Activated CD4-positive, alpha-beta T cell treated with anti-CD3 and anti-CD28 coated beads for 48 hours (primary cell): Measurements from ENCODE around the gene TCOF1.

Experiments used
- DNase-seq: peaks from one replicate; pipeline ENCODE4 v3.0.0-alpha.2; 2020

Gene TCOF1

DNA sequence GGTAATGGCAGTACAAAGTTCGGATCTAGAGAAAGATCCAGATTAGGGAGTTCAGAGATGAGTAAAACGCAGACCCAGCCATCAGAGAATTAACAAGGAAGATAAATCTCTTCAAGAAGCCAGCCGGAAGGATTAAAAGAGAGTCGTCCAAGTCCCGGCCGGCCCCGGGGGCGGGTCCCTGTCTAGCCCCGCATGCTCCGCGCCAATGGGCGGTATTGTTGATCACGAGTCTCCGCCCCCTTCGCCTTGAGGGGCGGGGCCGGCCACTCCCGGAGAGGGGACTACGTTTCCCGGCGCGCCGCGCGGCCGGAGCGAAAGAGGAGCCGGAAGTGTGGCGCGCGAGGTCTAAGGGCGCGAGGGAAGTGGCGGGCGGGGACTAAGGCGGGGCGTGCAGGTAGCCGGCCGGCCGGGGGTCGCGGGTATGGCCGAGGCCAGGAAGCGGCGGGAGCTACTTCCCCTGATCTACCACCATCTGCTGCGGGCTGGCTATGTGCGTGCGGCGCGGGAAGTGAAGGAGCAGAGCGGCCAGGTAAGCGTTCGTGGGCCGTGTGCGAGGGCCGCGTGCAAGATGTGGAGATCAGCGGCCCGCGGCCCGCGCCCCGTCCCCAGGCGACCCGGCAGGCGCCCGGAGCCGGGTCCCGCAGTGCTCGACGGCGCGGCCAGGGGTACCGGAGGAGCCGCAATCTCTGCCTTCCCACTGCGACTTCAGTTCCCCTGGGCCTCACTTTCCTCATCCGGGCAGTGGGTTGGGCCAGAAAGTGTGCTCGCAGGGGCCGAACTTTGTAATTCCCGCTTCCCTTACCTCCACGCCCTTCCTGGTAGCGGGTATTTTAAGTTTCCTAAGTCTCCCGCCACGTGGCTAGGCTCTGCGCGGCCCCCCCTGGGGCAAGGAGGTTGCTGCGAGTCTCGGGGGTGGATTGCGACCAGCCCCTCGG lies at the start of gene TCOF1:
Gene TCOF1, plus strand, starts transcription at position 372 of the 935 bp plus-strand sequence. Its CDS starts 50 bp downstream, at position 422.
- peak; percentile 99 for DNase-seq

GRCh38 chr5:150309101-150309885 lies 48.2 kb upstream of the TCOF1 start:
- DNase-seq: no peak

GRCh38 chr5:150309886-150310239 lies 47.6 kb upstream of the TCOF1 start:
- no peak for DNase-seq

DNA sequence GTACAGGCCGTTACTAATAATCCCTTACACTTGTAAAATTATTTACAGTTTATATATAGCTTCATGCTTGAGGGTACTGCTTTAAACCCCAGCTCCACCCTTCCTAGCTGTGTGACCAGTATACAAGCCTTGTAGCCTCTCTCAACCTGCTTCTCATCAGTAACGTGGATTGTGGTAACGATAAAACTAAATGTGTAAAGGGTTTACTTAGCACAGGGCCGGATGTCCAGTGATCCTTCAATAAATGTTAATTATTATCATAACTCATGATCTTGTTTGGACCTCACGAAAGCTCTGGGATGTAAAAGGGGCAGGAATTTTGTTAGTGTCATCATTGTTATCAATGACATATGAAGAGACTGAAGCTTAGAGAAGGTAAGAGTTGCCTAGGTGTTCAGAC lies 47.3 kb upstream of the TCOF1 start:
- DNase-seq: no peak

- DNase-seq: no peak
Measured at GRCh38 chr5:150311015-150311692, 46.3 kb upstream of the TCOF1 start.

DNA sequence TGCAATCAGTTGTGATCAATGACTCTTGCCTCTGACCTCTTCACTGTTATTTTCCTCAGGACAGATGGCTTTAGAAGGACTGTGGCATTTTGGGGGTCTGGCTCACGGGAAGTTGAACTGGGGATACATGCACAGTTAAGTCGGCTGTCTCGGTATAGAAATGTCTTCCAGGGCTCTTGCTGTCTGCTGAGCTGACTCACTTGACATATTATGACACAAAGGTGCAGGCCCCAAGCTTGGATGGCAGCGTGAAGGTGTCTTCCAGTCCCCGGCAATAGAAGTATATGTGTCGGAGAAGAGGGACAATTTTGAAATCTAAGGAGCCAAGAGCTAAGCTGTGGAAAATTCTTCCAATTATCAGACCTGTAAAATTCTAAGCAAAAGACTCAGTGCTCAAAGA lies 45.0 kb upstream of the TCOF1 start:
- DNase-seq: no peak

DNA sequence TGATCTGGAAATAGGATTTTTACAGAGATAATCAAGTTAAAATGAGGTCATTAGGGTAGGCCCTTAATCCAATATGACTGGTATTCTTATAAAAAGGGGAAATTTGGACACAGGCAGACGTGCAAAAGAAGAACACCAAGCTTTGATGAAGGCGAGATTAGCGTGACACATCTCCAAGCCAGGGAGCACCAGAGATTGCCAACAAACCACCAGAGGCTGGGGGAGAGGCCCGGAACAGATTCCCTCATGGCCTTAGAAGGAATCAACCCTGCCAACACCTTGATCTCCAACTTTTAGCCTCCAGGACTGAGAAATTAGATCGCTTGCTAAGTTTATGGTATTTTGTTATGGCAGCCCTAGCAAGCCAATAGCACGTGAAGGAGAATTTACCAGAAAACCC lies 44.0 kb upstream of the TCOF1 start:
- no peak for DNase-seq

DNA sequence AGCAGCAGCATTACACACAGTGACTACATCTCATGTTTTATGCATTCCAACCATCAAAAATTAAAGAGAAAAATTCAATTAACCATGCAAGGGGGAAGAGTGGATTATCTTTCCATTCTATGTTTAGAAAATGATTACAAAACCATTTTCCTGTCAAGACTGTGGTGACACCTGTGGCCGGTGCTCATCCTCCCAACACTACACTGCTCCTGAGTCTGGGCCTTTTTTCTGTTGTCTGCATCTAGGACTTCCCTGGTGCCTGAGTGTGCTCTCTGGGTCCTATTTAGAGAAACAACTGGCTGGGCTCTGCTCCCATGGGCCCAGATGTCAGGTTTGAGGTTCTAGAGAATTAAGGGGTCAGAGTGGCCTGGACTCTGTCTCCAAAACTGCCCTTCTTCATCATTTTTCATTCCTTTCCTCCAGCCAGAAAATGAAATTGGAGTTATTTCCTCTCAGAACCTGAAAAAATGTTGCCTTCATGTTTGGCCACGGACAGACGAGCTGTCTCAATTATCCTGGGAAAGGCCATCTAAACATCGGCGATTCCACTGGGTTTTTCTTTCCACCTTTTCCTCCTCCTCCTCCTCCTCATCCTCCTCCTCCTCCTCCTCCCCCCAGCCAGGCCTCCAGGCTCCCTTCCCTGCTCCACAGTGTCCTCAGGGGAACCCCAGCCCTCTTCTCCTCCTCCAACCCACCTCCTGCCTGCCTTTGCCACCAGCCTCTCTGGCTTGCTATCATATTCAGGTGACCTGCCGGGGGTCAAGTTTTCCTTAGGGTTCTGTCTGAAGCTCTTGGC lies 43.4 kb upstream of the TCOF1 start:
- no peak for DNase-seq

DNA sequence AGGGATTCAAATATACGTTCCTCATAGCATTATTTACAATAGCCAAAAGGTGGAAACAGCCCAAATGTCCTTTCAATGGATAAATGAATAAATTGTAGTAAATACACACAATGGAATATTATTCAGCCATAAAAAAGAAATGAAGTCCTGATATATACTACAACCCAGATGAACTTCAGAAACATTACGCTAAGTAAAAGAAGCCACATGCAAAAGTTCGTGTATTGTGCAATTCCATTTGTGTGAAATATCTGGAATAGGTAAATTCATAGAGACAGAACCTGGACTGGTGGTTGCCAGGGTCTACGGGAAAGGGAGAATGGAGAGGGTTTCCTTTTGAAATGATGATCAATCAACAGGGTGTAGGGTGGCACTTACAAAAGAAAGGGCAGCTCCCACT lies 42.3 kb upstream of the TCOF1 start:
- DNase-seq: no peak

DNA sequence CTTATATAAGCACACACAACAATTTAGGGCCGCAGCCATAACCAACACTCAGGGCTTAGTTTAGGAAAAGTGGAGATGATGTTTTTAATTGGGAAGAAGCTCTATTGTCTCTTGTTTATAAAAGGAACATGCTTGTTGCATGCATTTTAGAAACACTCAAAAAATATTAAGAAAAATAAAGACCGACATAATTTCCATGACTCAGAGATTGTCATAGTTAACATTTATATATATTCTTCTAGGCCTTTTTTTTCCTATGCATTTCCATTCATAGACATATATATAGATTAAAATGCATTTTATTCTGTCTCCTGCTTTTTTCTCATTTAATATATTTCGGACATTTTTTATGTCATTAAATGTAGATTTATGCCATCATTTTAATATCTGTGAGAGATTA lies 41.2 kb upstream of the TCOF1 start:
- no peak for DNase-seq

GRCh38 chr5:150317048-150318003 lies 40.2 kb upstream of the TCOF1 start:
- DNase-seq: peak; percentile 30

DNA sequence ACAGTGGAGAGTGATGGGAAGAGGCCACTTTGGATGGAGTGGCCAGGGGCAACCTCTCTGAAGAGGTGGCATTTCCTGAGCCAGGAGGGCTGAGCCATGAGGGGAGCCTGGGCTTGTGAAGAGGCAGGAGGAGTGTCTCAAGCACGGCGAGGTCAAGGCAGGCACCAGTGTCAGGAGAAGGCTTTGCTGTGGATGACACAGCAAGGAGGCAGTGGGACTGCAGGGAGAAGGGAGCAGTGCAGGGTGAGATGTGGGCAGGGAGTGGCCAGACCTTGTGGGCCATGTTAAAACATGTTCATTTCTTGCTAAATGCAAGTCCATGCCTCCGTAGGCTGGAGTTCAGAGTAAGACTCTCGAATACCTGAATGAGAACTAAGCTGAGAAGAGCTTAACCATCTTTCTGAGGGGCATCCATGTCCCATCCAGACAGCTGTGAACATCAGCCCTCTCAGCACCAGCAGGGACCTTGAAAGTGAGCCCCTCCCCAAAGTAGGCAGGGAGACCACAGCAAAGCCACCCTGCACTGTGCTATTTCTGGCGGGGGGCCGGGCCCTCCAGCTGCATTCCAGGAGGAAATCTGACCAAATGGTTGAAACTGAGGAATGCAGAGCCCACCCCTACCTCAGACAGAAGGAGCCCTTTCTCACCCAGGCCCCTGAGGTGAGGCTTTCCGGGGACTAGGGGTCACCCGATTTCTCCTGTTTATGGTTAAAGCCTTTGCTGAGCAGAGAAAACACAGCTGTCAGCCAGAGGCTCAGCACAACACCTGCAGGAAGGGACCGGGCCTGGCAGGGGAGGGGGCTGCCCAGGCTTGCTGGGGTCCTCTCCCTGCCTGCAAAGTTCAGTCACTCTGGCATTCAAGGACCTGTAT lies 38.6 kb upstream of the TCOF1 start:
- no peak for DNase-seq

- no peak for DNase-seq
Measured at GRCh38 chr5:150319484-150319790, 38.1 kb upstream of the TCOF1 start.

DNA sequence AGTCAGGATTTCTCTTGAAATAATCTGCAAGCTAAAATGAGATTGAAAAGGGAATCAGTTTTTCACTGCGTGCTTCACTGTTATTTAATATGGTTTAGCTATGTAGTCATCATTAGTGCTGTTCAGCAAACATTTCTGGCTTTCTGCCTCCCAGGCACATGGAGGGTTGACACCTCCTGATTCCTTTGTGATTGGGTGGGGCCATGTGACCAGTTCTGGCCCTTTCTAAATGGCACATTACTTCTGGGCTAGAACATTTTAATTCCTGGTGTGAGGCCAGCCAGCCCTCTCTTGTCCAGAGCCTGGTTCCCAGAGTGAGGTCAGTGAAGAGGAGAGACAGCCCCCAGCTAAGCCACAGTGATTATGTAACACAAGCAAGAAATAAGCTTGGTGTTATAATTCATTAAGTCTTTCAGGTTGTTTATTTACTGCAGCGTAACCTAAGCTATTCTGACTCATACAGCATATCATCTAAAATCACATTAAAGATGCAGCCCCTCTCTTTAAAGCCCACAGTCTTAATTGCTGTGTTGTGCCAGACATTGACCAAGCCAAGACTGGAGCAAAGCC lies 37.4 kb upstream of the TCOF1 start:
- no peak for DNase-seq

DNA sequence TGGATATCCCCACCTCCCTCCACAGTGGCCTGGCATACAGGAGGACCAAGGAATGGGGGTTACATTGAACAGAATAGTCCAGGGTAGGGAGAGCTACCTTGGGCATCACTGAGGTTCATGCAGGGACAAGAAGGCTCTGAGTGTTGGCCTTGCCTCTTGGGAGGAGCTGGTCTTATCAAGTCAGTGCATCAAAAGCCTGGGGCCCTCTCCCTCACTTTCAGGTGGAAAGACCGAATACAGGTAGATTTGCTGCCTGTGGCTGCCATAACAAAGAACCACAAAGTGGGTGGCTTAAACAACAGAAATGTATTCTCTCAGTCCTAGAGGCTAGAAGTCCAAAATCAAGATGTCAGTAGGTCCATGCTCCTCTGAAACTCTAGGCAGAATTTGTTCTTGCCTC lies 36.3 kb upstream of the TCOF1 start:
- DNase-seq: no peak

DNA sequence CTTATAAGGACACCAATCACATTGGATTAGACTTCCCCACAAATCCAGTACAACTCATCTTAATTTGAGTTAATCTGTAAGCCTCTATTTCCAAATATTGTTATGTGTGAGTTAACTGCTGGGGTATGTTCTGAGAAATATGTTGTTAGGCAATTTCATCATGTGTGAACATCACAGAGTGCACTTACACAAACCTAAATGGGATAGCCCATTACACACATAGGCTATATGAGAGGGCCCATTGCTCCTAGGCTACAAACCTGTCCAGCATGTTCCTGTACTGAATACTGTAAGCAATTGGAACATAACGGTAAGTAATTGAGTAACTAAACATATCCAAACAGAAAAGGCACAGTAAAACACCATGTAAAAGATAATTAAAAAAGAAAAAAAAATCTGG lies 35.7 kb upstream of the TCOF1 start:
- no peak for DNase-seq

DNA sequence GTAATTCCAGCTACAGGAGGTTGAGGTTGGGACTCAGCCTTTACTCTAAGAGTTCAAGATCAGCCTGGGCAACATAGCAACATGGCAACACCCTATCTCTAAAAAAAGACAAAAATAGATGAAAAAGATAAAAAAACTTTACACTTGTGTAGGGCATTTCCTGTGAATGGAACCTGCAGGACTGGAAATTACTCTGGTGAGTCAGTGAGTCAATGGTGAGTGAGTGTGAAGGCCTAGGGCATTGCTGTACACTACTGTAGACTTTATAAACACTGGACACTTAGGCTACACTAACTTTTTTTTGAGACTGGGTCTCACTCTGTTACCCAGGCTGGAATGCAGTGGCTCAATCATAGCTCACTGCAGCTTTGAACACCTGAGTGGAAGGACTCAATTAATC lies 35.3 kb upstream of the TCOF1 start:
- DNase-seq: no peak

DNA sequence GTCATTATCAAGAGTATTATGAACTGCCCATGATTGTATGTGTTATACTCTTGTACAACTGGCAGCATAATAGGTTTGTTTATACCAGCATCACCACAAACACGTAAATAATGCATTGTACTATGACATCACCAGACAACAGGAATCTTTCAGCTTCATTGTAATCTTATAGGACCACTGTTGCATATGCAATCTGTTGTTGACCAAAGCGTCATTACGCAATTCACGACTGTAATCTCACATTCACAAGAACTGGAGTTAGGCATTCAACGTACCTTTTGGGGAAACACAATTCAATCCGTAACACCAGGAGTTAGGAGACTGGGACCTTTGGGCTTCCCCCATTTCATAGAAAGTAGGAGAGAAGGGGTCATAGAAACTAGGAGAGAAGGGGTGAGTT lies 34.4 kb upstream of the TCOF1 start:
- no peak for DNase-seq

DNA sequence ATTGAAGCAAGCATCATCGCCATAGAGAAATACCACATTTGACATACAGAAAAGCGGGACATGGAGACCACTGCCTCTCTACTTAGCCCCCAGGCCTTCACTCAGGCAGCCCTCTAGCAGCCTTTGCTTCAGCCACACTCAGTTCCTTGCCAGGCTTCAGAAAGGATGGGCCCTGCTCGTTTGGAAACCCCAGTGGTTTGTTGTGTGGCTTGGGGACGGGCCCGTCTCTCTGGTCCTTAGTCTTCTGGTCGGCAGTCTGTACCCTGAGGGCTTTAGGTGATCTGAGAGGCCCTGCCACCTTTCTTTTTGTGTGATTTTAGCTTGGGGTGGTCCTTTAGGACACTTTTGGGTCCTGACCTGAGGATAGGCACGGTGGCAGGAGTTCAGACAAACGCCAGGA lies 33.7 kb upstream of the TCOF1 start:
- no peak for DNase-seq

- no peak for DNase-seq
Measured at GRCh38 chr5:150325426-150325825, 32.1 kb upstream of the TCOF1 start.
